Measurements from ENCODE around the gene CTSZ. TPM values are rescaled to one million over a fixed set of nuclear protein-coding genes. Genes with fewer than 3 reads are reported as not detected.
A peak's percentile ranks its signal among the peaks of the same experiment; 100 is the strongest.

The CTSZ gene
- total RNA-seq, 1 donor from 2014 or later, result 90.7 TPM

DNA sequence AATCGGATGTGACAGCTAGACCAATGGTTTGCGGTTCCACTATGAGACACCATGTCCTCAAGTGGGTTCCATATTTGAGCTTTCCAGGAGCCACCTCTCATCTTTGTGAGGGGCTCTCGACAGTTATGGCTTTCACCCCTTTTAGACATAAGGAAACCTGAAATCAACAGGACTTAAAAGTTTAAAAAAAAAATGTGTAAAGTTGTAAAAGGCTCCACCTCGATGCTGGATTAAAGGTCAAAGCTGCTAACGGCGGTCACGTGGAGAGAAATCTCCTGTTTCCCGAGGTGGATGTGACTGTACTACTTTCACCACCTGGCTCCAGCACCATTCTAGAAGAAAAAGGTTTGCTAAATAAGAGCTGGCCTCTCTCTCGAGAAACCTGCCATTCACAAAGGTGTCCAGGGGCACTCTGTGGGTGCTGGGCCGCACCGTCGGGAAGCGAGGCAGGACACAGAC lies 24.5 kb upstream of the CTSZ start:
- DNase-seq, result peak; percentile 14

DNA sequence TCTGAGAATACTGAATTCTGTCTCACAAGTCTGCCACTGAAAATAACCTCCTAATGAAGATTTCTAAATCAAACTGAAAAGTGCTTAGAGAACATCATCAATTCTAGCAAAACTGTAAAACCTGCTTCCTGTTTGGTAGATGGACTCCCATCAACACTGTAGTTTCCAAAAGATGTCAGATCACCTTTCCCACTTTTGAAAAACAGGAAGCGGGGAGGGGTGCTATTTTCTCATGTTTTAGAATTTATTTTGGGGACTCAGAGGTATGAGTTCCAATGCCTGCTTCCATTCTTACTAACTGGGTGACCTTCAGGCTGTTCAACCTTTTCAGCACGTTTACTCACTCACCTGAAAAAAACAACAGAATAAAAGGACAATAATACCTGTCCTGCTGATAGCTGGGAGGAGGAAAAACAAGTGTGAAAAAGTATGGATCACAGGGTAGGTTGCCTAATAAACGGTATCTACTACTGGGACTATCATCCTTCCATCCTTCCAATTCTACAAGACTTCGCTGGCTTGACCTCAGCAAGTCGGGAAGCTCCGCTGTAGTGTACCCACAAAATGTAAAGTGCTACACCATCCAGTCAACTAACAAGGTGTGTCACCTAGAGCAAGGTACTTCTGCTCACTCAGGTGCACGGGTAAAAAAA lies 24.0 kb upstream of the CTSZ start:
- DNase-seq, result no peak

DNA sequence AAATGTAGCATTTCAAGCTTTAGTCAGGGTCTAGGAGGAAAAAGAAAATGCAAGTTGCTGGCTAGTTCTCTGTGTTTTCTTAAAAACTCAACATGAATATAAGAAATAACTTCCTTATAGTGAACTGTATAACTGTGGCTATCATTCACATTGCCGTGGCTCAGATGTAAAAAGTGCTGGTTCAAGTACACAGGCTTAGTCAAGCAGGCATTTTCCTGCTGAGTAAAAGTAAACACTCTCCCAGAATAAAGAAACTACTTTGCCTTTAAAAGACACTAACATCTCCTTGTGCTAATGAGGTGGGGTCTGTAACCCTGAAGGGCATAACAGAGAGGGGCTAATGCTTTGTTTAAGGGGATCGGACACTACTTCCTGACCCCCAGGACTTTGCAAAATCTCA lies 21.8 kb upstream of the CTSZ start:
- DNase-seq, result no peak

DNA sequence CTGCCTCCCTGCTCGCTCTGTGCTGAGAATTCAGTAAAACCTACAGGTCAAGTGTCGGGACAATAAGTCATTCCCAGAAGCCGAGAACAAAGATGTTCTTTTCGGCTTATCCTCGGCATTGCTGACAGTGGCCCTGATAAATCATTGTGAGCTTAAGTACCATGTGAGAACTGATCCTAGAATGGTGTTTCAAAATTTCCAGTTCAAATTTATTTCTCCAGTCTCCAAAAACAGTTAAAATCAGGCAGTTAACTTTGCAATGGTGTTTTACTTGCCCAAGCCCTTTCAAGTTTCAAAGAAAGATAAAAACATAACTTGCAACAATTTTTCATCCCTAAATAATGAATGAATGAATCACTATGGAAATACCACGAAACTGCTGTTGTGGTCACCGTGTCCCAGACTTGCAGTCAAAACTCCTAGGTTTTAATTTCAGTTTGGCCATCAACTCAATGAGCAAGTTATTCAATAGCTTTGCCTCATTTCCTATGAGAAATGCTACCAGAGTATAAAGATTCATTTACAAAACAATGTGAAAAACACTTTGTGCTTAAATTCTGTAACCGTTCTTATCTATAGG lies 20.8 kb upstream of the CTSZ start:
- no peak for DNase-seq

DNA sequence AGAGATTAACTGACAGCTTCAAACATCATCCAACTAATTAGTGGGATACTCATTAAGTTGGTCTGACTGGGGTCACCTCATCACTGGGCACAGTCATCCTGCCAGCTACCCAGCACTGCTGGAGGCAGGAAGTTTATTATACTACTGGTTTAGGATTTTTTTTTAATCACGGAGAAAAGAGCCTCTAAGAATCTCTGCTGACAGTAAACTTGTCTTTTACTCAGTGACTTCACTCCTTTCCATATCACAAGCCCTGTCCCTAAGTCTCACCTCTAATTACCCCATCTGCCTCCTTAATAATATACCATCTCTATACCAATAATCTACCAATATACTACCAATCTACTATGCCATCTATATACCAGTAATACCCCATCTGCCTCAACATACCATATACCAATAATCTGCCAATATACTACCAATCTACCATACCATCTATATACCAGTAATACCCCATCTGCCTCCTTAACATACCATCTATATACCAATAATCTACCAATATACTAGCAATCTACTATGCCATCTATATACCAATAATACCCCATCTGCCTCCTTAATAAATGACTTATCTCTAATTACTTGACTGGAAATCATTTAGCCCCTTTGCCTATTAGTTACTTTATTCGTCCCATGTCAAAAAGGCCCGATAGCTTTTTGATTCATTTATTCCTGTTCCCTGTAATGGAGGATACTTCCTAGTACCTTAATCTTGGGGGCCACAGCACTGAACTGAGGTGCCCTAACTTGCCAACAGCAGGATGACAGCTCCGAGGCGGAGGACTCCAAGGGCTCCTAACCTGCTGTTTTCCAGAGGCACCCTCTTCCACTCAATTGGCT lies 20.1 kb upstream of the CTSZ start:
- no peak for DNase-seq

DNA sequence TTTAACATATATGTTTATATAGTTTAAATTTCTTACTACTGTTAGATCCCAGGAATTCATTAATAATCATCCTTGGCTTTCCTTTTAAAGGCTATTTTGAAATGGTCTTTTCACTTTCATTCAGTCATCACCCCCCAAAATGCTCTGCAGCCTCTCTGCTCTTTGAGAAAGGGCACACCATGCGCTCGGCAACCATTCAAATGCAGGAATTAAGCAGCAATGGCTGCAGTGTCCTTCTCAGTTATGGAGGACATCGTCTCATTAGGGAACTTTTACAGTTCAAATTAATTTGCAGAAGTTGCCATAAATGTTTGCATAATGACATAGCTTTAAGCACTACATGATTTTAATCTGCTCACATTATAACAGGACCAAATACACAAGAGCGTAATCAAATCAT lies 18.5 kb upstream of the CTSZ start:
- no peak for DNase-seq

DNA sequence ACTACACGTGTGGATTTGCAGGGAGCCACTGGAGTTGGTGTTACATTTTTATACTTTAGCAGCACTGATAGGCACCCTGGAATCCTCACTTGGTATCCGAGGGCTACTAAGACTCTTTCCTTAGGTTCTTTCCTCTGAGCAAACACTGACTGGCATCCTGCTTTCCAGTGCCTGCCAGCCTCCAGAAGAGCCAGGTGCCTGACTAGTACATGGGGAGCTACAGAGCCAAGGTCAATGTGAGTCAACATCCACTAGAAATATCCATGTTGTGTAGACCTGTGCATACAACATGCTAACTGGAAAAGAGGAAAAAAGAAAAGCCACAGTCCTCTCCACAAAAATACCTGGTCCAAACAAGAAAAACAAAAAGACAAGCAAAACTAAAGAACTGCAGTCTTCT lies 18.0 kb upstream of the CTSZ start:
- DNase-seq, result no peak

DNA sequence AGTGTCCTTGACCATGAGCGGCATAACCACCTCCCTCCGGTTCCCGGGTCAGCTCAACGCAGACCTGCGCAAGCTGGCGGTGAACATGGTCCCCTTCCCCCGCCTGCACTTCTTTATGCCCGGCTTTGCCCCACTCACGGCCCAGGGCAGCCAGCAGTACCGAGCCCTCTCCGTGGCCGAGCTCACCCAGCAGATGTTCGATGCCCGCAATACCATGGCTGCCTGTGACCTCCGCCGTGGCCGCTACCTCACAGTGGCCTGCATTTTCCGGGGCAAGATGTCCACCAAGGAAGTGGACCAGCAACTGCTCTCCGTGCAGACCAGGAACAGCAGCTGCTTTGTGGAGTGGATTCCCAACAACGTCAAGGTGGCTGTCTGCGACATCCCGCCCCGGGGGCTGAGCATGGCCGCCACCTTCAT lies 17.1 kb upstream of the CTSZ start:
- DNase-seq, result no peak

DNA sequence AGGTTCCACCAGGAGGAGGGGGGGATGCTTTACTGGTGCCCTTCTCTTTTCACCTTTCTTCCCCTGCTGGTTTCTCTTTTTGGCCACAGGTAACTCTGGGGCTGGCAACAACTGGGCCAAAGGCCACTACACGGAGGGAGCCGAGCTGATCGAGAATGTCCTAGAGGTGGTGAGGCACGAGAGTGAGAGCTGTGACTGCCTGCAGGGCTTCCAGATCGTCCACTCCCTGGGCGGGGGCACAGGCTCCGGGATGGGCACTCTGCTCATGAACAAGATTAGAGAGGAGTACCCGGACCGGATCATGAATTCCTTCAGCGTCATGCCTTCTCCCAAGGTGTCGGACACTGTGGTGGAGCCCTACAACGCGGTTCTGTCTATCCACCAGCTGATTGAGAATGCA lies 16.6 kb upstream of the CTSZ start:
- no peak for DNase-seq

DNA sequence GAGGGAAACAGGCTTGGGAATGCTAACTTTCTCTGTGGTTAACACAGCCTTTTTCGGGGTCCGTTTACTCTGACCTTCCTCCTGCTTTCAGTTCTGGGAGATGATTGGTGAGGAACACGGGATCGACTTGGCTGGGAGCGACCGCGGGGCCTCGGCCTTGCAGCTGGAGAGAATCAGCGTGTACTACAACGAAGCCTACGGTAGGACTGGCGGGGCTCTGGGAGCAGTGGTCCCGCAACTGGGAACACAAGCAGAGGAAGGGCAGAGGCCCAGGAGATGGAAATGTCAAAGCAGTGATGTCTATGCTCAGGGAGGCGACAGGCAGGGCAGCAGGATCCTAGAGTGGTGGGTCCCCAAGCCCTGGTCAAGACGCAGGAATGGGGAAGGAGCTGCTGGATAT lies 15.7 kb upstream of the CTSZ start:
- no peak for DNase-seq

DNA sequence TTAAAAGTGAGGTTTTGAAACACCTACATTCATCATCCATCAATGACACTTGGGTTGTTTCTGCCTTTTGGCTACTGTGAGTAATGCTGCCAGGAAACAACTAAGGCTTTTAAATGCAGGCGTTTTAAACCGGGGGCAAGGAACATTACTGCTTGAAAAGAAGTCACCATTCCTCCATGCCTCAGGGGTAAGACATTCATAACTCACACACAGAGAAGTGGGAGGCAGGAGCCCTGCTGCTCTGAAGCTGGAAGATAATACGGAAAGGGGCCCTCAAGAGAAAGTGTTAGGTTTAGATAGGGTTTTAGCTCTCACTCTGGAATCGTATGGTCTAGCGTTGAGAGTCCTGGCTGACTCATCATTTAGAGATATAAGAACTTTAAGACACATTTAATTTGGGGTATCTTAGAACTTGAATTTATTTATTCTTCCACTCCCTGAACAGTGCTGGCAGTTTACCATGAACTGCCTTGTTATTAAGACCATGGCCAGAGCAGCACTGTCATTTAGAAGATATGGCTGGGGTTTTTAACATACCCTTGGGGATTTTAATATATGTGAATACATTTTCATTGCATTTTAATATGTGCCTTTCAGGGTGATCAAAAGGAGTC lies 14.0 kb upstream of the CTSZ start:
- no peak for DNase-seq

DNA sequence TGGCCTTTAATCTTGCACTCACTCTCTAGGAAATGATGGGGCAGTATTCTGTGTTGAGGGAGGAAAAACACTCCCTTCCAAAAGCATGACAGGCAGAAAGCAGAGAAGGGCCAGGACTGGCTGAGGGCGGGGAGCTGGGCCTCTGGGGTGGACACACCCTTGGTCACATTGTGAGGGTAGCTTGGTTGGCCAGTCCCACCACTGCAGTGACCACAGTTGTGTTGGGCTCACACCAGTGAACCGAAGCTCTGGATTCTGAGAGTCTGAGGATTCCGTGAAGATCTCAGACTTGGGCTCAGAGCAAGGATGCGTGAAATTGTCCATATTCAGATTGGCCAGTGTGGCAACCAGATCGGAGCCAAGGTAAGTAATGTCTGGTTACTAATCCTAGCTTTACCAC lies 12.2 kb upstream of the CTSZ start, which contains the start of gene TUBB1:
Gene TUBB1 (plus strand): TSS at position 213 of the 400 bp plus-strand sequence. CDS start 94 bp downstream, at position 307.
- no peak for DNase-seq

DNA sequence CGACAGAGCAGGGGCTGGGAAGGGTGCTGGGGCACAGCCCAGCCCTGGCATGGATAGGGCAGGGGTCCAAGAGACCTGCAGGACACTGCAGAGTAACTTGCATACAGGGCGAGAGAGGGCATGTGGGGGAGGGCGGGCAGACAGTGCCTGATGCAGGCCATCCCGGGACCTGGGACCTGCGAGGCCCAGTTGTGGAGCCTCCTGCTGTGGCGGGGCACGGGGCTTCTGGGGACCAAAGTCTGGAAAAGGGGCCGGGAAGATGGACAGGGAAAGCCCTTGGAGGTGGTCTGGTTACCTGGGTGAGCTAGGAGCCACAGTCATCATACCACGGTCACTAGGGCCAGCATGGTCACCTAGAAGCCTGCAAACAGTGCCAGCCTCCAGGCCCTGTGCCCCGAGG lies 11.8 kb upstream of the CTSZ start:
- no peak for DNase-seq

DNA sequence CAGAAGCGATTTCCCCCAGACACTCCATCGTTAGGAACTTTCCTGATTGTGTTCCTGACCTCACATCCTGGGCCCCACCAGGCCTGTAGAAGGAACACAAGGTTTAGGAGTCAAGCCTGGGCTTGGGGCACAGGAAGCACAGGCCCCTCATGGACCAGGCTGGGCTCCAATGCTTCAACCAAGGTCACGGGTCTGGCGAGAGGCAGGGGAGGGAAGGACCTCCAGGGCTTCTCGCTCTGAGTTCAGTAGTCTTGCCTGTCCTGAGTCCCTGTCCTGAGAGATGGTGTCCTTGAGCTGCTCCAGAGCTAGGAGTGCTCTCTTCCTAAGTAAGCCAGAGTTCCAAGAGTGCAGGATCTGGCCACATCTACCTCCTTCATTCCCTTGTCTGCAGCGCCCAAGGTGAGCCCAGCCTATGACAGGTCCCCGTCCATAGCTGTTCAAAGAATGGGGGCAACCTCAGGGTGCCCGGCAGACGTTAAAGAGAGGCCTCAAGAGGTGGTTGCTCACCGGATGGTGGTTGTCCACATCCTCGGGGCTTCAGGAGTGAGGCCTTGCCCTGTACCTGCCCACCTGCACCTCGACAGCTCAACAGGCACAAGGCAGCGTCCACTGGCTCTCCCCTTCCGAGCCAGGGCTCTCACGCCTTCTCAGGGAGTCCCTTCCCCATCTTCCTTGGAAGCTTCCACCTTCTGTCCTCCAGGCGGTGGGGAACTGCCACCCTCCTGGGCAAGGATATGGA lies 10.6 kb upstream of the CTSZ start:
- DNase-seq, result no peak

DNA sequence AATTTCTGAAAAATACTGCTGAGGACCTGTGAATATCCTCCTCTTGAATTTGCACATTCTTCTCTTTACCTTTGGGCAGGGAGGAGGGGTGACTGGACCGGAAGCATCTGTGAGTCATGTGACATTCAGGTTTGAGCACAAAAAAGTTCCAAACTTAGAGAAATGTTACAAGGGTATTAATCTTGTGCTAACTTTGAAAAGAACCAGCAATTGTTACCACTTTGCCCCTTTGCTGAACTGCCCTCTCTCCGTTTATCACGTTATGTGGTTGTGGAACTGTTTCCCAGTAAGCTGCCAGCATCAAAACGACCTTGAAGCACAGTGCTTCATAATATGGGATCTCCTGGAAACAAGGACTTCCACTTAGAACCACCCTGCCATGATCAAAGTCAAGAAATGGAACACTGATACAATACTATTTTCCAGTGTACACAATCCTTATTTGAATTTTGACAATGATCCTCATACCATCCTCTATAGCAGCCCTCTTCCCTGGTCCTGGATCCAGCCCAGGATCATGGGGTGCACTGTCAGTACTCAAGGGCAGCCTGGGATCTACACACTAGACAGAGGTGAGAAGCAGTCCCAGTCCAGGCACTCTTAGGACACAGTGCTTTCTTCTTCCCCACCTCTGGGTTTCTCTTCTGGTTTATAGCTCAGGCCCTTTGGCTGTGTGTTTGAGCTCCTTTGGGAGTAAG lies 9.9 kb upstream of the CTSZ start:
- no peak for DNase-seq

DNA sequence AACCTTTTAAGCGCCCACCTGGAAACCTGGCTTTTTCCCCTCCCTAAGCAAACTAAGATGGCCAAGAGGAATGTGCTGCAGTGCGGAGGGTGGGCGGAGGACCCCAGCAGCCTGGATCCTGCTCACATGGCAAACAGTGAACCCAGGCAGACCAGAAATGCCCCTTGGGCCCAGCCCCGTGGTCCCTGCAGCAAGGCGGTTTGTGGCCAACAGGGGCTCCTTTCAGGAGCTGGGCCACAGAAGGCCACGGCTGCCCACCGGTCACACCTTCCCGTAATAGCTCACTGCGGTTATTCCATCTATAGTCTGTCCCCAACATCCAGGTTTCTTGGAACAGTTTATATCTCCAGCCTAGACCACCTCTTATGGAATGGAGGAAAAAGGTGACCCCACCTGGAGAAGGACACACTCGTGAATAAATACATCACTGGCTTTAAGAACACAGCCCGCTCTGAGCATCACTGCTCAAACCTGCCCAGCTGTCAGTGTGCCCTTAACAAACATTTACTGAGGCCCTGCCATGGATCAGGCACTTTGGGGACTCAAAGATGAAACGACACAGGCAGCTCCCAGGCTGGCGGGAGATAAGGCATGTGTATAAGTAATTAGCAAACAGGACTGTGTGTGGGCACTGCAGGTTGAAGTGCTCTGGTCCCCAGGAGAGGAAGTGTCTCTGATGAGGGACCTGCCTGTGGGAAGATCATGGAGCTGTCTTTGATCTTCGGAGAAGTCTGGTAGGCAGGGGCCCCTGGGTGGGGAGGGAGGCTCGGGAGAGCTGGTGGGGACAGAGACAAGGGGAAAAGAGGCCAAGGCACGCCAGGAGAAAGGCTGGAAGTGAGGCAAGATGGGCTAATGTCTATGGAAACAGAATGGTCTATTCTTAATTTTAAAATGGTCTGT lies 9.0 kb upstream of the CTSZ start:
- DNase-seq, result no peak

DNA sequence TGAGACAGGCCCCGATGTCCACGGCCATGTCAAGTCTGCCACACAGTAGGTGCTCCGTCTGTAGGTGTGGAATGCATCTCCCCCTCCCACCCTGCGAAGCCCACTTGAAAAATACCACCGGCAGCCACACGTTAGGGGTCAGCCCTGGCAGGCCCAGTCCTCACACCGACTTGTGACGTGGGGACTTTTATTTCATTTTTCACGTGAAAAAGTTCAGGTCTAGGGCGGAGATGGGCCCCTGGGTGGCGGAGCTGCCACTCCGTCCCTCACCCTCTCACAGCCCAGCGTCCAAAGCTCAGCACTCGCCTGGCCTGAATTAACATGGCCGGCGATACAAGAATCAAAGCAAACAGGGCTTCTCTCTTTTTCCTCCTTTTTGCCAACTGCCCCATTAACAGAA lies 8.4 kb upstream of the CTSZ start:
- DNase-seq, result no peak

DNA sequence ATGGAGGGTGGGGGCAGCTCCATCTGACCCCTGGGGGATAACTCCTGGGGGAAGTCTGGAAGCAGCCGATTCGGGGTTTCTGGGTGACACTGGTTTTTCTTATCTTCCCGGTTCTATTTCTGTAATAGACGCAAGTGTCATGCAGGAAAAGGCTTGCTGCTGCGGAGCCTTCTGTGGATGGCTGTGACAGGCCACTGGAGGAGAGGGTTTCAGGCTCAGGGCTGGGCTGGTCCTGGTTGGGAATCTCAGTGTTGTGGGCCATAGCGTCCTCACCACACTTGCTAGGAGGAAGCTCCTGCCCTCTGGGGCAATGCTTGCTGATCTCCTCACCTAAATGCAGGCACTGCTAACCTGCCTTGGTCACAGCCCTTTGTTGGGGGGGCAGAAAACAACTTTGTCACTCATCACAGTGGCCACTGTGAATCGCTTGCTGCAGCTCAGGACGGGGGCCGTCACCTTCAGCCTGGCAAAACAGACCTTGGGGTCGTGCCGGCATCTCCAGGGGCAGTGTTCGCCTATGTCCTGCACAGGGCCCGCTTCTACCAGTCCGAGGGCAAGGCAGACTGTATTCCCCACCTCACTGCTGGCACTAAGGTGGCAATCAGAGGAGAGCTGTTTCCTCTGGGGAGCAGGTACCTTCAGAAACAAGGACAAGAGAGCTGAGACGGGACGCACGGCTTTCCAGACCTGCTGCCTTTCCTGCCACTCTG lies 7.8 kb upstream of the CTSZ start:
- no peak for DNase-seq

DNA sequence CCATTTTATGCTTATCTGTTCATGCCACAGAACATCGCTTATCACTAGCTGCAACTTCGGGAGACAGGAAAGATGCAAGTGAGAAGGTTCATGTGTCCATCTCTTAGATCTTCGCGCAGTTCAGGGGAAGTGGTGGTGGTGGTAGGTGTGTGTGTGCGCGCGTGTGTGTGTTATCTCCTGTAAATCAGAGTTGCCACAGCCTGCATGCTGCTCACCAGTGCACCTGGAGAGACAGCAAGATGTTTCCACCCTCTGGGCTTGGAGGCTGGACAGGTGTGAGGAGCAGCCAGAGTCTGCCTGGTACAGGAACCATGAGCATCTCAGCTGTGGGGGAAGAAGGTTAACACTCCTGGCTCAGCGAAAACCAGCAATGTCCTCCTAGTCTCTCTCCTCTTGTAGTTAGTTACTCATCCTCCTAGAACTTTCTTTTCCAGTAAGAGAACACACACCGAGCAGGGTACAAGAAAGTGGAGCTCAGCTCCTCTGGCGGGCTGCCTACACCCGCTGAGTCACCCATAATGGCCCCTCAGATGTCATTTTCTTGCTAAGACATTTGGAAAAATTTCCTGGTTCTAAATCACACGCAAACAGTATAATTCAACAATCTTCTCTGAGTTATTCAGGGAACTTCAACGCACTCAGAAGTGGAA lies 7.0 kb upstream of the CTSZ start:
- DNase-seq, result no peak

Measured in tongue (tissue), 2 donors.